GM18873 (cell line): ENCODE measurements around the gene ALOXE3.

Experiments
- ATAC-seq: cut with Tn5 transposase; IDR thresholded peaks from one replicate; pipeline ENCODE4 v1.9.1; 2021; ENCODE audit warnings: mild to moderate bottlenecking, moderate library complexity, moderate number of reproducible peaks; ENCODE audit not compliant: unreplicated experiment, low FRiP score

ALOXE3 gene

DNA sequence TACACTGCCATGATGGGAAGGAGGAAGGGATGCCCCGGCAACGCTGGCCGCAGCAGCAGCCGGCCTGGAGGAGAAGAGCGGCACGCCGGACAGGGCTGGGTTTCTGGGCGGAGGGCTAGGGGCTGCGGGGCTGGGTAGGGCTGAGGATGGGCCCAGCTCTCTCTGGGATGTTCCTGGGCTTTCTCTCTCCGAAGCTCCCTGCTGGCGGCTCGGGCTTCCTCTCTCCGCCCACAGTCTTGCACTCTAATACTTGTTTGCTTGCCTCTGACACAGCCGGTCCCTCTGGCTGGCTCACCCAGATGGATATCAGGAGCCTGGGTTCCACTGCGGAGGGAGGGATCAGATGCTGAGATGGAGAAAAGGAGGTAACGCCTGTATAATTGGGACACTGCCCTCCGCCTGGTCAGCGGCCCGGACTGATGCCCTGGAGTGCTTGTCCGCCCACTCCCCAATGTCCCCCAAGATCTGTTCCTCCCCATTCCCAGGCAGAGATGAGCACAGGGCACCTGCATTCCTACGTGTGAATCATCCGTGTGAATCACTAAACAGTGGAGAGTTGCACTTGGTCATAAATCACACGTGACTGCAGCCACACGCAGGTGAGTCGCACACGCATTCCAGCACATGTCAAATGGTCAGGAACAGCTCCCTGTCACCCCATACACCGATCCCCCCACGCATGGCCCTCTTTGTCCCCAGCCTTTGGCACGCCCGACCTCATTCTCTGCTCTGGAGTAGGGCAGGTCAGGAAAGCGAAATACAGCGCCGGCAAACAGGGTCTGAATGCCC is at the start of gene ALOXE3:
TSS of gene ALOXE3 (minus strand) at position 535 of the 789 bp plus-strand sequence. CDS start at position 11, 524 bp downstream.
- no peak for ATAC-seq

DNA sequence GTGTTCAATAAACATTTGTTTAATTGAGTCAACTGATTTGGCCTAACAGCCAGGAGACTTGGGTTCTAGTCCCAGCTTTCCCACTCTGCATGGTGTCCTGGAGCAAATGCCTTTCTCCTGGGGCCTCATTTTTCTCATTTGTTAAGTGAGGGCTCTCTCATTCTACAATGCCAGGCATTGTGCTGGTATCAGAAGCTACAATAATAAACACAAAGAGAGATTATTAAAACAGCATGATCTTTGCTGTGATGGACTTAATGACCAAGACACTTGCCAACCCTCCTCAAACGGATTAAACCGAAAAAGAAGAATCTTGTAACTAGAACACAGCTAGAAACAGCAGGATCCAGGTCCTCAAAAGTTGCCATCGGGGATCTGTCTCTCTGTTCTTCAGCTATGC is 49.2 kb upstream of the ALOXE3 start:
- no peak for ATAC-seq

DNA sequence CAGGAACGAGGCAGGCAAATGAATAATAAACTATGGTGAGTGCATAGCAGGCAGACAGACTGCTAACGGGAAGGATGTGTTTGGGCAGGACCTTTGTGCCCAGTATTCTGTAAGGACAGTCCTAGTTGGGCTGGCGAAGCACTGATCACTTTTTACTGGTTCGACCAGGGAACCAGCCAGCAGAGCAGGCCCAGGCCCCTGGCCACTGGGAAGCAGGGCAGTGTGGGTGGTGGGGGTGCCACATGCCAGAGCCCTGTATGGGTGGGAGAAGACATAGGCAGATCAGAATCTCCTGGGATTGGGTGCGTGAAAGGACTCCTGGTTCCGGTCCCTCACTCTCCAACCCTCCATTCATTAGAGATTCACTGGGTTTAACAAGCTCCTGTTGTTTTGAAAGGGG is 48.4 kb upstream of the ALOXE3 start:
- no peak for ATAC-seq

DNA sequence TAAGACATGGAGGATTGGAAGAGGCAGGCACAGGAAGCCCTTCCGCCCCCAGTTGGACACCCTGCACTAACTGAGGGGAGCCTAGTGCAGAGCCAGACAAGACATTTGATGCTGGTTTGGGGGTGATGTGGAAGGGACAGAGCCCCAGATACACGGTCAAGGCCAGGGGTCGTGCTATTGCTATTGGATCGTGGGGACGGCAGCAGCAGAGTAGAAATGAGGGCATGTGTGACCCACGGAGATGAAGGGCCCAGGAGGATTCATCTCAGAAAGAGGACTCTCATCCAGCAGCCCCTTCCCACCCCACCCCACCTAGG is 46.5 kb upstream of the ALOXE3 start:
- no peak for ATAC-seq

DNA sequence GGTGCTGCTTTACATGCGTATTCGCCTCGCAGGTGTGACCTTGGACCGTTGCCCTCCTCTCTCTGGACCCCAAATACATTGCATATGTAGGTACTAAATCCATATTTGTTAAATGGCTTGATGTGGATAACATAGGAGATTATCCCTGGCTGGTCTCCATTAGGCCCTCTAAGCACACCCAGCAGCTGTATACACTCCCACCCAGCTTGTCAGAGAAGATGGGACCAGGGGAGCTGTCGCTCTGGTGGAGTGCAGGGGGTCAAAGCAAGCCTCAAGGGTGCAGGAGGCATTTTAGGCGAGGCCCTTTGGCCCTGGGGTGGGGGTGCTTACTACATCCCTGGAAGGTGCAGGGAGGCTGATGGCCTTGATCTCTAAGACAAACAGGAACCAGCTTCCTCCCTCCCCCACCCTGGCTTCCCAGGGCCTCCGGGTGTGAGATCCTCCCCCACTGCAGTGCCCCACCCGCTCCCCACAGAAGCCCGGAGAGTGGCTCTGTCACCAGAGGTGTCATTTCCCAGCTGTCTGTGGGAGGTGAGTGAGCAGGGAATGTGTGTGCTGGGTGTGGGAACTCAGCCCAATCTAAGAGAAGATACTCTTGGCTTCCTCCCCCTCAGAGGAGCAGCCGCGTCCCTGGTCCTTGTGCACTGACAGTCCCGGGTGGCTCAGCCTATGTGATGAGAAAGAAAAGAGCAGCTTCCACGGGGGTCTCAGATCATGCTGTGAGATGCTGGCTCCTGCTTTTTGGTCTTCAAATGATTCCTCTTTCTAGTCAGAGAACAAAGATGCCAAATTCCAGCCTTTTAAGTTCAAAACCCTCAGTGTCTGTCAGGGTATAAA is 45.9 kb upstream of the ALOXE3 start:
- no peak for ATAC-seq

DNA sequence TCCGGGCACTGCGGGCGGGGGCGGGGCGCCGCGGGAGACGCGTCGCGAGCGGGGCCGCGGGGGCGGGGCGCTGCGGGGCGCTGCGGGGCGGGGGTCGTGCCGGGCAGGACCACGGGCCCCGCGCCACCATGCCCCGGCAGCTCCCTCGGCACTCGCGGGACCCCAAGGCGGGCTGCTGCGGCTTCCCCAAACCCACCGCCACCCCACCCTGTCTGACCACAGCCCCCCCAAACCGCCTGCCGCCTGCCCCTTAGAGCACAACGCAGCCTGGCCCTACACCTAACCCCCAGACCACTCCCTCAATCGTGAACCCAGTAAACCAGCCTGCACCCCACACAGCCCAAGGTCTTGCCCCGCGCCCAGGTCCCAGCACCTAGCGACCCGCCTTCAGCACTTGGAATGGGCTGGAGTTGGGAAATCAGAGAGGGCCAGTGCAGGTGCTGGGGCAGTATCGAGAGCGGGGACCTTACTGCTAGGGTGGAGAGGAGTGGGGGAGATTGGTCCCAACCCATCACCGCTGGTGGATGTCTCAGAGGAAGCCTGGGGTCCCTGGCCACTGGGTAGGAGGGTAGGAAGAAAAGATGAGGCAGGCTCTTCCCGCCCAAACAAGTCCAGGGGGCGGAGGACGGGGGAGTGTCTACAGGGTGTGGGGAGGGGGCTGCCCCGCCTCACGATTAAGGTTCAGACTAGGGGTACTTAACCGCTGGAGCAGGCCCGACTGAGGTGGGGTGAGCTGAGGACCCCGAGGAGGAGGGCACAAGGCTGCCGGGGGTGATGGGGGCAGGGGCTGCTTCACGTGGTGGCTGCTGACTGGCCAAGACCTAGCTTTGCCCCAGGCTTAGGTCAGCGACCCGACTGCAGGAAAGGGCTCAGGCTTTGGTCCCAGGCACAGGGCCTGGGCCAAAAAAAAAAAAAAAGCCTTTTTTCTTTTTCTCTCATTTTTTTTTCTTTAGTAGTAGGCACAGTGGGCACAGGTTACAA is 45.0 kb upstream of the ALOXE3 start:
- no peak for ATAC-seq

DNA sequence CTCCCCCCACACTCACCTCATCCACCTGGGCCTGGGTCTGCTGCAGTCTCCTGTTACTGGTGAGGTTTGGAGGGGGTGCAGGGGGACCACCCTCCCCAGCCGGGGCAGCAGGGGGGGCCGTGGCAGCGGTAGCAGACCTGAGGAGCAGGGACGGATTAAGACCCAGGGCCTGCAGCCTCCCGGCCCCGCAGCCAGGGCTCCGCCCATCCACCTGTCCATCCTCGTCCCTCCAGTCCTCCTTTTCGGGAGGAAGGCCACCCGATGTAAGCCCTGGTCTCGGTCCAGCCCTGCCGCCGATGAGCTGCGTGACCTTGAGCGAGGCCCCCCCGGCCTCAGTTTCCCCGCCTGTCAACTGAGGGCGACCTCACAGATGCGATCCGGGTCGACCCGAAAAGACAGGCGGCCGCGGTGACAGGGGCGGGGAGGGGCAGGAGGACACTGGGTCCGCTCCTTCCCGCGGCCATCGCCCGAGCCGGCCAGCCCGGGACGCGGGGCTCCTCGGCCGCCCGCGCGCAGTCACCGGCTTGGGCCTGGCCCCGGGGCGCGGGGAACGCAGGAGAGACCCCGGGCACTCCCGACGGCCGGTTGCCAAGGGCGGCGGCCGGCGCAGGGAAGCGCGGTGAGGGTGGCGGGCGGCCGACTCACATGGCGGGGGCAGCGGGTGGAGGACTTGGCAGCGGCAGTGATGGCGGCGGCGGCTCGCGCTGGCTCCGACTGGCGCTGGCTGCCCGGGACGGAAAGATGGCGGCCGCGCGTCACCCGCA is 44.1 kb upstream of the ALOXE3 start, which contains the start of gene VAMP2:
TSS of gene VAMP2 (minus strand) at position 716 of the 764 bp plus-strand sequence. CDS start at position 647, 69 bp downstream.
- ATAC-seq, result no peak

DNA sequence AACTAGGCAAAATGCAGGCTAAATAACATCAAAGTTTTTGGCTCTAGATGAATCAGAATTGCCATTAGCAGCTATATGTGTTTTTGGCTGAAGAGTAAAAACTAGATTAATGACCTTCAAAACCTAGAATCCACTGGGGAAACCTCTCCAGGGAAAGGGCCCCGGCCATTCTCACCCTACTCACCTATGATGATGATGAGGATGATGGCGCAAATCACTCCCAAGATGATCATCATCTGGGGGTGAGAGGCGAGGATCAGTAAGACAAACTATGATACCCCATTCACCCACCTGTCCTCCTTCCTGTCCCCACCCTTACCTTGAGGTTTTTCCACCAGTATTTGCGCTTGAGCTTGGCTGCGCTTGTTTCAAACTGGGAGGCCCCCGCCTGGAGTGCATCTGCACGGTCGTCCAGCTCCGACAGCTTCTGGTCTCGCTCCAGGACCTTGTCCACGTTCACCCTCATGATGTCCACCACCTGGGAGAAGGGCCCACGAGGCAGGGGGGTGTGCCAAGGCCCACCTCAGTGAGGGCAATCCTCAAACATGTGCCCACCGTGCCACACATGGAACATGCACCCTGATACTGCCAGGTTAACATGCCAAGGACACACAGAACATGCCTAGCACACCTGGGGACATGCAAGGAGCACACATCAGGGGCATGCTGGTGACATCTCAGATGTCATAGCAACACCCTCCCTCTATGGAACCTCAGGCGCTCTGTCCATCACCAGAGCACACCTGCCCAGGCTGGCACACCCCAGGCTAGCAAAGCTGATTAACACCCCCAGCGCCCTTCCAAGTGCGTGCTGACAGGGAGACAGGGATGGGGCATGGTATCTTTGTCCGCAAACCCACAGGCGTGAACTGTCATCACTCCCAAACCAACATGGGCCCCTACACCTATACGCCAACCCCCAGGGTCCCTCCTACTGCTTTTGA is 43.2 kb upstream of the ALOXE3 start:
- no peak for ATAC-seq

DNA sequence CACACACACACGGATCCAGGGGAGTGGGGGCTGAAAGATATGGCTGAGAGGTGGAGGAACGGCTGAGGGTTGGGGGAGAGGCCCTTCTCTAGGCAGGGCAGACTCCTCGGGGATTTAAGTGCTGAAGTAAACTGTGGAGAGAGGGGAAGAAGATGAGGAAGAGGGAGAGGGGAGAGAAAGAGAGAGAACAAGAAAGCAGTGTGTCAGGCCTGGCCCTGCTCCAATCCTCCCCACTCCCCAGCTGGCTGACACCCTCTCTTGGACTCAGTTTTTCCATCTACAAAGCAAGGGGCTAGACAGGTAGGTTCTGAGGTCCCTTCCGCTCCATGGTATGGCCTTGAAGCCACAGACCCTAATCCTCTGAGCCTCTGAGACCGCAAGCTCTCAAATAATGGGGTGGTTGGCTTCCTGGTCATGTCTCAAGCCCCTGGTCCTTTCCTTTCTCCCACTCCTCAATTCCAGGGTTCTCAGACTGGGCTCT is 42.5 kb upstream of the ALOXE3 start:
- ATAC-seq, result no peak

DNA sequence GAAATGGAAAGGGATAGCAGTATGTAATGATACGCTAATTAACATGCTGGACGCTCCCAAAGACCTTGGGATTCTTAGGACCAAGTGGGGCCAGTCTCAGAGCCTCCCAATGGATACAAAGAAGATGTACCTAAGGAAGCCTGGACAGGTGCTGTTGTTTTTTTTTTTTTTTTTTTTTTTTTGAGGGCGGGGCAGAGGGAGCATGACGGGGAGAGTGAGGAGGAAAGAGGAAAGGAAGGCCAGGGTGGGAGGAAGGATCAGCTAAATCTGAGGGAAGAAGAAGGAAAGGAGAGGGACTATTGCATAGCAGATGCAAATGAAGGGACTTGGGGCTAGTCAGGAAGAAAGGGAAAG is 41.9 kb upstream of the ALOXE3 start:
- no peak for ATAC-seq

DNA sequence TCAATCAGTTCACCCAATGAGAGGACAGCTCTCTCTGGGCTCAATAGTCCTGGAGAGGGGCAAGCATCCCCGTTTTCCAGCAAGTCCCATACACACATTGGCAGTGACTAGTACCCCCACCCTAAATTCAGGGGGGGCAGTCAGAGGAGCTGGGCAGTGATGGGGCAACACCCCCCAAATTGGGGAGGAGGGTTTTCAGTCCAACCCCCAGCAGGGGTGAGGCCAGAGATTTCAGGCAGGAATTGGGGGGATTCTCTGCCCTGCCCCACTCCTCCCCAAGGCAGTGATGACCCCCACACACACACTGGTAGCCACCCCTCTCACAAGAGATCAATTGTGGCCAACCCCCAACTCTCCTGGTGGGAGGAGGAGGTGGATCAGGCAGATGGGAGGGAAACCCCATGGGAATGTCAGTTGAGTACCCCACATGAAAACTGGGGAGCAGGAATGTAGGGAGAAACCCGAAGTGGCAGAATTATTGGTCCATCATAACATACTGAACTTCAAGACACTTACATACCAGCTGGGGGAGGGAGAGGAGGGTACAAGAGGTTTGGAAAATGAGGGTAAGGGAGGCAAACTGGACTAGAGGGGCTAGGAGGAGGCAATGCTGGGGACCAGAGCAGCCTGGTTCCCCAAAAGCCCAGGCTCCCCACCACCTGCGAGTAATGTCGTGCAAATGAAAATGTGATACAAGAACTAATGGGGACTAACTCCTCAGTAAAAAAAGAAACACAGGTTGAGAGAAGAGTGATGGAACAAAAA is 41.3 kb upstream of the ALOXE3 start:
- ATAC-seq, result no peak

DNA sequence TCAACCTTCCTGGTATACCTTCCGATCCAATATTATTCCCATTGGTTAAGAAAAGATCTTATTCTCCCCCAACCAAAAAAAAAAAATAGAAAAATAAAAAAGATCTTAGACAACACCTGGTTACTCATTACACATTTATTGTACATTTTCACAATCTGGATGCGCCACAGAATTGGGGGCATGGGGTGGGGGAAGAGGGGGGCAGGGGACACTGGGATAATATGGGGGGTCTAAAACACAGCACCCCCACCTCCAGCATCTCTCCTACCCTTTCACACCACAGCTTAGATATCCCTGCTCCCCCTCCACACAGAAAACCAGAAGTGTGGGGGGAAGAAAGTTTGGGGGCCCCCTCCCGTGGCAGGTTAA is 40.7 kb upstream of the ALOXE3 start:
- ATAC-seq, result no peak

DNA sequence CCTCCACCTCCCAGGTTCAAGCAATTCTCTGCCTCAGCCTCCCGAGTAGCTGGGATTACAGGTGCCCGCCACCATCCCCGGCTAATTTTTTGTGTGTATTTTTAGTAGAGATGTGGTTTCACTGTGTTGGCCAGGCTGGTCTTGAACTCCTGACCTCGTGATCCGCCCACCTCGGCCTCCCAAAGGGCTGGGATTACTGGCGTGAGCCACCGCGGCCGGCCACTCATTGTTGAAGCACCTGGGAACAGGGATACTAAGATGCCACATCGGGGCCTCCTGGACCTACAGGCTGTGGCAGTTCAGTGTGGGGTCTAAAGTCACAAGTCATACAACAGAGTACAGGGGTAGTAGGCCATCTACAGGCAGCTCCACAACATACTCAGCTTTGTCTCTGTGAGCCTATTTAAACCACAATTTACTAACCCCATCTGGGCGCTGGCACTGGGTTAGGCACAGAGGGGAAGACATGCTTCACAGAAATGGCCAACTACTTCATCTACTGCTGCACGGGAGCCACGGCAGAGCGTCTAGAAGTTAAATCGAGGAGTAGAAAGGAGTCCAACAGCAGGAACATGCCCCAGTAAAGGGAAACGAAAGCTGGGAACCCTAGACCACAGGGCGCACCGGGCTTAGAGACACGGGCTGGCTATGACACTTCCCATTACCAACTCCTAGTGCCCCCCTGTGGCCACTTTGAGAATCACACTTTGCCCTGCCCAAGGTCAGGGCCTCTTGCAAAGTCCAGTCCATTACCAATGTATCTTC is 40.1 kb upstream of the ALOXE3 start:
- ATAC-seq, result no peak

DNA sequence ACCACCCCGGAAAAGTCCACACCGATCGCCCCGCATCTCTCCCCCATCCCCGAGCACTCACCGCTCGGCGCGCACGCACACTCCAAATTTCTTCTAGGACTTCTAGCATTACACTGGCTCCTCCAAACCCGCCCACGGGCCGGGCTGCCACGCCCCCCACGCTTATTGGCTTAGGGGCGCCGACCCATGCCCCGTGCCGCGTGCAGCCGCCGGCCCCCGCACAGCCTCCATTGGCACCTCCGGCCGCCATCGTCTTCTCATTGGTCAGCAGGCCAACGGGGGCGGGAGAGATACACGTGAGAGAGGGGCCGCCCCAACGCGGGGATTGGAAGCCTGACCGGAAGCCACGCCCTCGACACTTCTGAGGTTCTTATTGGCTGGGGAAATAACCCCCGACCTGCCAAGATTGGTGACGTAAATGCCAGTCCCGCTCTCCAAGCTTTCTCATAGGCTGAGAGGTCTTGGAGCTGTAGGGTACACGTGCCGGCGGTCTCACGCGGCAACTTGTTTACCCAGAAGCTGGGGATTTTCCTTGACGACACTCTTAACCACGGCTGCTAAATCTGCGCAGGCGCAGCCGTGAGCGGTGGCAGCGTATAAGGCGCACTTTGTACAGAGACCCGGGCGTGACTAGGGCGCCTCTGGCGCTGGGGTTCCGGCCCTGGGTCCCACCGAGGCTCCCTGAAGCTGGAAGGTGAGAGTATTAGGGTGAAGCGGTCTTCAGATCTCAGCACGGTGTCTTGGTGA is 38.1 kb upstream of the ALOXE3 start:
- ATAC-seq, result peak; percentile 82

DNA sequence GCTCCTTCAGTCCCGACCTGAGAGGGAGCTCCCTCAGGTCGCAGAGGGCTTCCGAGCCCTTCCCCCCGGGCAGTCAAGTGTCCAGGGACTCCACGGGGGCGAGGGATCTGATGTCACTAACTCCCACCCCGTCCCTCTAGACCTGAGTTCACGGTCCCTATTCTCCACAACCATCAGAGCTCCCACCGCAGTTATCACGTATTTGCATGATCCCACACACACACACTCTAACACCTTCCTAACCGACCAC is 37.6 kb upstream of the ALOXE3 start:
- ATAC-seq, result no peak

DNA sequence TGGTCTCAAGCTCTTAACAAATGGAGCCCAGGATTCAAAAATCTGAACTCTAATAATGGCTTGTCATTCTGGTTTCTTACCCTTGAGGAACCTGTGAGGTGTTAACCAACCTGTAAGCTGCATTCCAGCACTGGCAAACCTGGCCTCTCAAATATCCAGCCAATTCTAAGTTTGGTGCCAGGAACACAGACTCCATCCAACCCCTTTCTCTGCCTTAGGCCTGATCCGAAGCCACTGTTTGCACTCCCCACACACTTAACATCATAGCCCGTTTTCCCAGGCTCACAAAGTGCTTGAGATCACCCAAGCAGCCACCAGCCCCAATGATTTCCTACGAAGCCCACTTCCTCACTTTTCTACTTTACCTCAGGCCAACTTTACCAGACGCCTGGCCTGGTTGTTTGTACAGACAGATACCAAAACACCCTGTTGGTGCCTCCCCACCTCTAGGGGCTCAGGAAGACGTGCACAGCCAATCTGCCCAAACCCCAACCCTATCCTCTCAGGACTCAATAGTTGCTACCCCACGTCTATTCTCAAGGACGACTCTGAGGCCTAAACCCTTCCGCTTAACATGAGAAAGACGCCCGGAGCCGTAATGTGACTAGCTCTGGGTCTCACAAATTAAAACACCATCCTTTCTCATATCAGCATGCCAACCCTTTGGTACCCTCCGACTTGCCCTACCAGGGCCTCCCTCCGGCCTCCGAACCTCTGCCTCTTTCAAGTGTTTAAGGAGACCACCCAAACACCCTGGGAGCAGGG is 37.1 kb upstream of the ALOXE3 start:
- no peak for ATAC-seq
